Midbrain (tissue), 1 donor: ENCODE data around the gene CMTM3.
"Not testable (repeated sequence)": the region's sequence is repeated elsewhere in the genome, so short reads cannot be mapped to it uniquely, and the experiment has no call there.

Experiments
- DNase-seq: peaks from one replicate; lab custom pipeline; 2025; lab: John Stamatoyannopoulos, UW

The CMTM3 gene, protein sequence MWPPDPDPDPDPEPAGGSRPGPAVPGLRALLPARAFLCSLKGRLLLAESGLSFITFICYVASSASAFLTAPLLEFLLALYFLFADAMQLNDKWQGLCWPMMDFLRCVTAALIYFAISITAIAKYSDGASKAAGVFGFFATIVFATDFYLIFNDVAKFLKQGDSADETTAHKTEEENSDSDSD

DNA sequence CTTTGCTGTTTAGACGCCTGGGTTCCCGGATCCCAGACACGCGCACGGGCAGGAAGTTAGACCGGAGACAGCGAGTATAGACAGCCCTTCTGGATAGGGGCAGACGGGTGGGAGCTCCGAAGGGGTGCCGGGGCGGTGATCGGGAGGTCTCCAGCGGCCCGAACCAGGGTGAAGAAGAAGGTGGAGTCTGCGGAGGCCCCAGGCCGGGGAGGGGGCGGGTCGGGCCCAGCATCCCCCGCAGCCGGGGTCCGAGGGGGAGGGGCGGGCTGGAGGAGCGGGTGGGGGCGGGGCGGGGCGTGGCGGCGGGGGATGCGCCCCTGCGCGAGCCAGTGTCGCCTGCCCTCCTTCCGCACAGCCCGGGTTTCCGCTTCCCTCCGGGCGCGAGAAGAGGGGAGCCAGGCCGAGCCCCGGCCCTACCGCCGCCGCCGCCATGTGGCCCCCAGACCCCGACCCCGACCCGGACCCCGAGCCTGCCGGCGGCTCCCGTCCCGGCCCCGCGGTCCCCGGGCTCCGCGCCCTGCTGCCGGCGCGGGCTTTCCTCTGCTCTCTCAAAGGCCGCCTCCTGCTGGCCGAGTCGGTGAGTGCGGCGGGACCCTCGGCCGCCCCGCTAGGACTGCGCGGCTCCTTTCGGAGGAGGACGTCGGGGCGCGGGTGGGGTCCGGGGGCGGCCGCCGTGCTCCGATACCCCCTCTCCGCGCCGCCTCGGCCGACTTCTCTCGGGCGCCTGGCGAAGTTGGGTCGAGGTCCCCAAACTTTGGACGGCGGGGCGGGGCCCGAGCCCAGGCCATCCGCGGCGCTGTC lies at the start of gene CMTM3:
Gene CMTM3 (plus strand): TSS at position 329 of the 801 bp plus-strand sequence. CDS start 102 bp downstream, at position 431.
- DNase-seq: no peak

DNA sequence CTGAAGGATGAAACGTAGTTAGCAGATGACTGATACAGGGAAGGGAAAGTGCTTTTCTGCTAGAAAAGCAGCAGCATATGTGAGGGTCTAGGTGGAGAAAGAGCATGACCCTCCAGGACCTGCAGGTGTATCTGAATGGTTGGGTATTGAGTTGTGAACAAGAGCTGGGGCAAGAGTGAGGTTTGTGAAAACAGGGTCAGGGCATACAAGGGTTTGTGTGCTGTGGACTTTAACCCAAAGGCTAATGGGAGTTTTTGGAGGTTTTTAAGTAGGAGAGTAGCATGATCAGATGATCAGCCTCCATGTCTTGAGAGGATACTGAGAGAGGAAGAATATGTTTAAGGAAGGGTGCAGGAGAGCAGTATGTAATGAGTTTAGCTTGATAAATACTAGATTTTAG lies 44.4 kb upstream of the CMTM3 start:
- no peak for DNase-seq

GRCh38 chr16:66561381-66562080 lies 43.0 kb upstream of the CMTM3 start:
- DNase-seq: no peak

DNA sequence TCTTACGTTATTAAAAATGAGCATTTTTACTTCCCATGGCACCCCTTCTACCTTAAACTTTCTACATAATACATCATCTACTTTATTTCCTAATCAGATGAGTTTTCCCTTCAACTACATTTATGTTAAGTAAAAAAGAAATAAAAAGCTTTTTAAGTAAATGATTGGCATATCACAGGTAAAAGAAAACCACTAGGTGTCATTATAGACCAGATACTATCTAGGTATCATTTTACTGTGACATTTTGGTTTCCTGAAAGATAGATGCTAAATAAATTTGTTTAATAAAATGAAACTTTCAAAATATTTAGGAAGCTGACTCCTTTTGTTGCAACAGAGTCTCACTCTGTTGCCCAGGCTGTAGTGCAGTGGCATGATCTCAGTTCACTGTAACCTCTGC lies 42.1 kb upstream of the CMTM3 start:
- no peak for DNase-seq

- no peak for DNase-seq
Measured at GRCh38 chr16:66562986-66563385, 41.5 kb upstream of the CMTM3 start.

DNA sequence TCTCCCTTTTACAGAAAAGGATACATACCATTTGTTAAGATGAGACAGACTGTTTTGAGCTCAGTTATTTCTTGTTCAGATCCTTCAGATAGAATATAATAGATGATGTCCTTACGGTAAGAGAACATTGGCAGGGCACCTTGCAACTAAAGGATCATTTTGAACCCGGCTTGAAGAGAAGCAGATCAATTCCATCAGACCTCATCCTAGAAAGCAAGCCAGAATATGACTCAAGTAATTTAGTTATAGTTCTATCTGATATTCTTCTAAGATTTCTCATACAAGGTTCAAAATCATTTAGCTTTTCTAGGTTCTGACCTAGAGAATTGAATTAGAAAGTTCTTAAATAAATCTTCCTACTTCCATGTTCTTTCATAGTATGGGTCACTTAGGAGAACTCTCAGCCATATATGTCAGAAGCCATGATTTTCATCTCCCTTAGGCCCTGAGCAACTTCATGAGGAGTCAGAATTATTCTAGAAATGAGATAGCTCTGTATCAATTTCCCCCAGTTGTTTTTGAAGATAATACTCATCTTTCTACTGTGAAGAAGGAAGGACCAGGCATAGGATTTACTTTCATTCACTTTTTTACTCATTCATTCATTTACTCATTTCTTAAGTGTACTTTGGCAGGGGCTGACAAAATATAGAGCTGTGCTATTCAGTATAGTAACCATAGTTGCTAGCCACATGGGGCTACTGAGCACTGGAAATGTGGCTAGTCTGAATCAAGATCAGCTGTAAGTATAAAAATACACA lies 40.8 kb upstream of the CMTM3 start:
- DNase-seq: no peak

DNA sequence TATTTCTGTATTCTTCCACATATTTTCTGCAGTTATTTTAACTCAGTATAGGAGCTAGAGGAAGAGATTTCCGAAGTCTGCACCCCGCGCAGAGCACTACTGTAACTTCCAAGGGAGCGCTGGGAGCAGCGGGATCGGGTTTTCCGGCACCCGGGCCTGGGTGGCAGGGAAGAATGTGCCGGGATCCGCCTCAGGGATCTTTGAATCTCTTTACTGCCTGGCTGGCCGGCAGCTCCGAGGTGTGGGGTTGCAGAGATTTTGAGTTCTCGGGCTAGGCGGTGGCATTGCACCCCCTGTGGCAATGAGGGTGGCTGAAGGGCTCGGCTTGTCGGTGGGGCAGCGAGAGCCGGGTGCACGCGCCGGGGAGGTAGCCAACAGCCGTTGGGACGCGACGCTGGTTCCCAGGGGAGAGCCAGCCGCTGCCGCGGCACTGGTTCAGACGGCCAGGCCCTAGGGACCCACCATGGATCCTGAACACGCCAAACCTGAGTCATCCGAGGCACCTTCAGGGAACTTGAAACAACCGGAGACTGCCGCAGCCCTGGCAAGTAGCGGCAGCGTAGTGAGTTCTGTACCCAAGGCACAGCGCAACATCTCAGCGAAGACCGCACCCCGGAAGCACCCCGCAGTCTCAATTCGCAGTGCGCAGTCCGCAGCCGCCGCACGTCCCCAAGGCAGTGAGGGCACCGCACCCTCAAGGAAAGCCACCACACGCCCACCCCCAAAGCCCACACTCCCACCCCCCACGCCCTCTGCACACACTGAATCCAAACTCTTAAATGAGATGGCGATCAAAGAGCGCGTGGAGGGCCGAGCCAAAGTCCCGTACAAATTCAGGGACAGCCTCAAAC lies 38.2 kb upstream of the CMTM3 start, which contains the start of gene CMTM1:
Gene CMTM1 (plus strand): TSS at position 389 of the 851 bp plus-strand sequence. CDS start 75 bp downstream, at position 464.
- no peak for DNase-seq

DNA sequence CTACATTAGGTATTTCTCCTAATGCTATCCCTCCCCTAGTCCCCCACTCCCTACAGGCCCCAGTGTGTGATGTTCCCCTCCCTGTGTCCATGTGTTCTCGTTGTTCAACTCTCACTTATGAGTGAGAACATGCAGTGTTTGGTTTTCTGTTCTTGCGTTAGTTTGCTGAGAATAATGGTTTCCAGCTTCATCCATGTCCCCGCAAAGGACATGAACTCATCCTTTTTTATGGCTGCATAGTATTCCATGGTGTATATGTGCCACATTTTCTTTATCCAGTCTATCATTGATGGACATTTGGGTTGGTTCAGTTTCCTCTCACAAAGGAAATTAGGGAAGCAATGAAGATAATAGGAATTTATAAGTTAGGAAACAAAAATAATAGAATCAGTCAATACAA lies 37.2 kb upstream of the CMTM3 start:
- not testable (repeated sequence) for DNase-seq

- no peak for DNase-seq
Measured at GRCh38 chr16:66568355-66568754, 36.1 kb upstream of the CMTM3 start.

- DNase-seq: no peak
Measured at GRCh38 chr16:66569131-66569530, 35.4 kb upstream of the CMTM3 start.

- DNase-seq: no peak
Measured at GRCh38 chr16:66569827-66570405, 34.6 kb upstream of the CMTM3 start.

GRCh38 chr16:66572356-66572755 lies 32.1 kb upstream of the CMTM3 start:
- DNase-seq: no peak

- no peak for DNase-seq
Measured at GRCh38 chr16:66574081-66574480, 30.4 kb upstream of the CMTM3 start.

DNA sequence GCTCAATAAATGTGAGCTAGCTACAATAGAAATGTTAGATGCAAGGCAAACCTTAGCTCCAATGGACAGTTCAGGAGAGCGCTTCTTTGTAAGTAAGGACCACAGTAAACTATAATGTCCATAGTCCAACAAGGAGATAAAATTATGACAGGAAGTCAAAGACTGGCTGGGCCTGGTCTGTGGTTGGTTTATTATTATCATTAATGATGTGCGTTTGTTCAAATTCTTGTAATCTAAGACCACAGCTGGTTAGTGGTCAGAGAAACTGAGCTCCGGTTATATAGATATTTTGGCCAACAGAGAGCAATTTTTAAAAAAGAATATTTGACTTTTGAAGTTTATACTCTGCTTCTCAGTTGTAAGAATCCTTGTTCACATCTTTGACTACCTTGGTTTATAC lies 30.0 kb upstream of the CMTM3 start:
- DNase-seq: no peak

DNA sequence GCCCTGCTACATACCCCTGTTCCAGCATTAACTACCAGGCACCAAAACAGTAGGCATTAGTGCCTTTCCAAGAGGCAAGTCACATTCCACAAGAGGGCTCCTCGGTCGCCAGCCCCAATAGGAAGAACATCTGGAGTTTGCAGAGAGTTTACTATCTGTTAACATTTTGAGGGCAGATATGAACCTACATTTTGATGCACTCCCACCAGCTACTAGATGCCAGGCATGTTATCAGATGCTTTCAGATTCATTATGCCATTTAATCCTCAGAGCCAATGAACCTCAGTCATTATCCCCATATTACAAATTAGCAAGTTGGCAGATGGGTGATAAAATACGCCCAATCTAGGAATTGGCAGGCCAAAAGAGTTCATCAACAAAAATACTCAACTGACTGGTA lies 29.4 kb upstream of the CMTM3 start:
- no peak for DNase-seq

DNA sequence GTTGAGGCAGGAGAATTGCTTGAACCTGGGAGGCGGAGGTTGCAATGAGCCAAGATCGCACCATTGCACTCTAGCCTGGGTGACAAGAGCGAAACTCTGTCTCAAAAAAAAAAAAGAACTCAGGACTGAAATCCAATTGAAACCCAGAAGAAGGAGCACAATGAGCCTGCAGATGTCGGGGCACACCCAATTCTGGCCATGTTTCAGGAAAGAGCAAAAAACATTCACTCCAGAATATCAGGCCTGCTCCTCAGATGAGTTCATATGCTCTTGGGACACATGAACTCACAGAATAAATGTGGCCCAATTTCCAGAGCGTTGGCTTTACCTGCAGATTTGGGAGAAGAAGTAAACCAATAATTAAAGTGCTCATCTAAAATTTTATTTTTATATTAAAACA lies 28.2 kb upstream of the CMTM3 start:
- no peak for DNase-seq

- DNase-seq: no peak
Measured at GRCh38 chr16:66578651-66579531, 25.6 kb upstream of the CMTM3 start, which contains the start of gene CMTM2. Gene CMTM2, plus strand, starts transcription at chr16:66579463. Its CDS starts 145 bp downstream, at chr16:66579608.

- no peak for DNase-seq
Measured at GRCh38 chr16:66580605-66581209, 23.8 kb upstream of the CMTM3 start.

DNA sequence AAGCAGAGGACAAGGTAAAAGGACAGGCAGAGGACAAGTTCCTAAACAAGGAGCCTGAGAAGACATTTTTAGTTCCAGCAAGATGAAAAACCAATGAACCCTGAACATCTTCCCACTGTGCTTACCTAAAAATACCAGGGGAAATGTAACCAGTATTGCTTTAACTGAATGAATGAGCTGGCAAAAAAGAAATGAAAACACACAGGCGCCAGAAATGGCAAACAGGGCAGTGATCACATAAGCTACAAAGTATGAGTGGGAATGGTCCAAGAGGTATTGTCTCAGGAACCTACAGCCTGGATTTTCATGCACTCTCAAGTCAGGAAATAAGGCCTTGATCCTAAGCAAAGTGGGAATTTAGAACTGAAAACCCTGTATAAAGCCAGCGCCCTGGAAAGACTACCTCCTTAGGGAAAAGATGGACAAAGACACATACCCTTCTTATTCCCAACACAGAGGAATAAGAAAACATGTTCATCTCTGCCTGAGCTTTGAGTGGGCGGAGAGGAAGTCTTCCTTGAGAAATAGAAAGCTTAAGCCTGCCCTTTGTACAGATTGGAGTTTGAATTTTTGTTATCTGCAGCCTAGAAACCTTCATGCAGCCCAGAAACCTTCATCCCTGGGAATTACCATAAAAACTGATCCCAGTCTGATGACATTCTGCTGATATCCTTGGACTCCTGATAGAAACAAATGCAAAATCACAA lies 23.1 kb upstream of the CMTM3 start:
- DNase-seq: no peak
